Measurements from ENCODE around the gene DBNDD1.

DNA sequence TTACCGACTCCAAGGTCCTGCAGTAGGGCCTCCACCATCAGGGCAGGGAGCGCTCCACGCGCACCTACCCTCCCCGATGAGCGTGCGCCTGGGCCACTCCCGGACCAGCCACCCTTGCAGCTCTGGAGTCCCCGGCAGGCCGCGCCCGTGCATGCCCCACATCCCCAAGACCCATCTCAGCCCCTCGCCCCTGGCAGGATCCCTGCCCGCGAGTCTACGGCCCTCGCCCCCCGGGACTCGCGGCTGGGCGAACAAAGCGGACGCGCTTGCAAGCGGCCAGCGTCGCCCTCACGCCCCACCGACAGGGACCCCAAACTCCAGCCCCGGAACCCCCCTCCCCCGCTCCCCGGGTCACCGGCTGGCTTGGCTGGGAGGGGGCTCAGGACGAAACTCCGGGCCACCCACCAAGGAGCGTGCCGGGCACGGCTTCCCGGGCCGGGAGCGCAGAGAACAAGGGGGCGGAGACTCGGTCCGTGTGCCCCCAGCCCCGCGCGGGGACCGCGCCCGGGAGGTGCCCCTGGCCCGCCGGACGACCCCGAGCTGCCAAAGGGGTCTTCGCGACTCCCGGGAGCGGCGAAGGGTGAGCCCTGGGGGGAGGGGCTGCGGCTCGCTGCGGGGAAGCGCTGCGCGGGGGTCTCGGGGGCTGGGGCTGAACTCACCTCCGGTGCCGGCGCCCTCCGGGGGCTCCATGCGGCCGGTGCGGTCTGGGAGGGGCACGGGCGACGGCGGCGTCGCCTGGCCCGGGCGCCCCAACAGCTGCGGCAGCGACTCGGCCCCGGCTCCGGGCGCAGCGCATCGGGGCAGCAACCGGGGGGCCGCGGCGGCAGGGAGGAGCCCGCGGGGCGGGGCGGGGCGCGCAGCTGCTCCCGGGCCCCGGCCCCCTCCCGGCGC, at the start of gene DBNDD1:
- no peak for TF ChIP-seq SP1 (IDR thresholded peaks at IDR 0.05)
- no peak for TF ChIP-seq CTBP1 (IDR thresholded peaks at IDR 0.05; ENCODE audit: borderline replicate concordance)
